Measurements from ENCODE around the gene HFM1. TPM values are rescaled to one million over a fixed set of nuclear protein-coding genes. Genes with fewer than 3 reads are reported as not detected.
"Not testable (repeated sequence)": the region's sequence is repeated elsewhere in the genome, so short reads cannot be mapped to it uniquely, and the experiment has no call there.

HFM1 gene, protein sequence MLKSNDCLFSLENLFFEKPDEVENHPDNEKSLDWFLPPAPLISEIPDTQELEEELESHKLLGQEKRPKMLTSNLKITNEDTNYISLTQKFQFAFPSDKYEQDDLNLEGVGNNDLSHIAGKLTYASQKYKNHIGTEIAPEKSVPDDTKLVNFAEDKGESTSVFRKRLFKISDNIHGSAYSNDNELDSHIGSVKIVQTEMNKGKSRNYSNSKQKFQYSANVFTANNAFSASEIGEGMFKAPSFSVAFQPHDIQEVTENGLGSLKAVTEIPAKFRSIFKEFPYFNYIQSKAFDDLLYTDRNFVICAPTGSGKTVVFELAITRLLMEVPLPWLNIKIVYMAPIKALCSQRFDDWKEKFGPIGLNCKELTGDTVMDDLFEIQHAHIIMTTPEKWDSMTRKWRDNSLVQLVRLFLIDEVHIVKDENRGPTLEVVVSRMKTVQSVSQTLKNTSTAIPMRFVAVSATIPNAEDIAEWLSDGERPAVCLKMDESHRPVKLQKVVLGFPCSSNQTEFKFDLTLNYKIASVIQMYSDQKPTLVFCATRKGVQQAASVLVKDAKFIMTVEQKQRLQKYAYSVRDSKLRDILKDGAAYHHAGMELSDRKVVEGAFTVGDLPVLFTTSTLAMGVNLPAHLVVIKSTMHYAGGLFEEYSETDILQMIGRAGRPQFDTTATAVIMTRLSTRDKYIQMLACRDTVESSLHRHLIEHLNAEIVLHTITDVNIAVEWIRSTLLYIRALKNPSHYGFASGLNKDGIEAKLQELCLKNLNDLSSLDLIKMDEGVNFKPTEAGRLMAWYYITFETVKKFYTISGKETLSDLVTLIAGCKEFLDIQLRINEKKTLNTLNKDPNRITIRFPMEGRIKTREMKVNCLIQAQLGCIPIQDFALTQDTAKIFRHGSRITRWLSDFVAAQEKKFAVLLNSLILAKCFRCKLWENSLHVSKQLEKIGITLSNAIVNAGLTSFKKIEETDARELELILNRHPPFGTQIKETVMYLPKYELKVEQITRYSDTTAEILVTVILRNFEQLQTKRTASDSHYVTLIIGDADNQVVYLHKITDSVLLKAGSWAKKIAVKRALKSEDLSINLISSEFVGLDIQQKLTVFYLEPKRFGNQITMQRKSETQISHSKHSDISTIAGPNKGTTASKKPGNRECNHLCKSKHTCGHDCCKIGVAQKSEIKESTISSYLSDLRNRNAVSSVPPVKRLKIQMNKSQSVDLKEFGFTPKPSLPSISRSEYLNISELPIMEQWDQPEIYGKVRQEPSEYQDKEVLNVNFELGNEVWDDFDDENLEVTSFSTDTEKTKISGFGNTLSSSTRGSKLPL (N-terminal part only)
- 2.4 TPM for total RNA-seq

DNA sequence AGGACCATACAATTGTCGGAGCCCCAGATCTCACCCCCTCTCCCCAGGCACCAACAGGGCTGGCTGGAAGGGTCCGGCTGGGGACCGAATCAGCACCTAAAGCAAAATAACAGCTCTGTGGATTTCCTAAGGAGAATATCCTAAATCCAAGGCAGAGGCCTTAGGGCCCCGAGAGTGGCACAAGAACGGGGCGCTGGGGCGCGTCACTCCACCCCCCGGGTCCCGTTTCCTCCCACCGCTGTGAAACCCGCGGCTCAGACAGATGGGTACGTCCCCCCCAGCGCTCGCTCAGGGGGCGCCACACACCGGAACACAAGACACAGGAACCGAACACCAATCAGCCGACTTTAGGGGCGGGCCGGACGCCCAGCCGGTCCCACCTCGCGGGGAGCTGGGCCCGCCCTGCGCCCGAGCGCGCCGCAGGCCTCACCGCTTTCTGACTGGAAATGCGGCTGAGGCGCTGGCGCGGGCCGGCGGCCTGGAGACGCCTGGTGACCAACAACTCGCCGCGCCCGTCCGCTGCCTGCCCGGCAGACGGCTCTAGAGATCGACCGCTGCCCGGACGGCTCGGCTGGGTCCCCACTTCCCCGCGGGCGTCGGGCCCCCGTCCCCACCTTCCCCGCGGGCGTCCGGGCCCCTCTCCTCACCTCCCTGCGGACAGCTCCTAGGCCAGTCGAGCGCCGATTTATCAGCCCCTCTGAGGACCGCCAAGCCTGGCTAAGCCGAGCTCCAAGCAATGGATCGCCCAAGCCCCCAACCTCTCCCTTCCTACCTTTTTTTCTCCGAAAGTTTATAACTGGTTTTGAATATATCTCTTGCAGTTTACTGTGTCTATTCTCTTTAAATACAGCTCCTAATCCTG lies at the start of gene HFM1:
Gene HFM1 (minus strand): TSS at position 687 of the 862 bp plus-strand sequence. CDS start 3,755 bp downstream, outside the sequence.
- peak; percentile 77 for DNase-seq

DNA sequence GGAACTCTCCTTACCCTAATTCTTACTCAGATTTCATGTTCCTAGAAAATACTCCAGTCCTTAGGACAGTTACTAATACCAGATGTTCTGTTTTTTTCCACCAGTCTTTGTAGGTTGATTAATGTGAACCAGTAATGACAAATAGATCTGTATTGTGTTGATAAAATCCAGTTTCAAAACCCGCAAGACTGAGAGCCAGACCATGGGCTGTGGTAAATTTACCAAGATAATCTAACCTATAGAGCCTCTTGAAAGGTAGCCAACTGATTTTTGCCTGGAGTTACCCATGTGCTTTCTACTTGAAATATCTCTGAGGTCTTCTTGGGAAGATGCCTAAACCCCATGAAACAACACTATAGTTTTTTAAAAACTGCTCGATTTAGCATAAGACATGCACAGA lies 49.5 kb upstream of the HFM1 start:
- no peak for DNase-seq

DNA sequence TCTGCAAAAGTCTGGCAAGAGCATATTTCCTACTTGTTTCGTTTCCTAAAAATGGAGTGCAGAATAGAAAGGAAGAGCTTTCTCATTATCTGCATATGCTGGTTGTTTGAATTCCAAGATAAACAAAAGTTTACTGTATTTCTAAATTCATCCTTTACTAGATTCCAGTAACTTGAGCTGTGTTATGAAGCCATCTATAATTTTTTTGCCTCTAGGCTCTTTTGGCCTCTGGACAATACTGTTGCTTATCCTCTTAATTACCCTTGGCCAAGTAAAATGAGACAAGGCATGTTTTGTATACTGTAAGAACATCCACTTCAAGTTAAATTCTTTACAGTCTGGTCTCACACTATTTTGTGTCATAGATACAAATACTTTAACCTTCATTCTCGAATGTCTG lies 45.6 kb upstream of the HFM1 start:
- no peak for DNase-seq

DNA sequence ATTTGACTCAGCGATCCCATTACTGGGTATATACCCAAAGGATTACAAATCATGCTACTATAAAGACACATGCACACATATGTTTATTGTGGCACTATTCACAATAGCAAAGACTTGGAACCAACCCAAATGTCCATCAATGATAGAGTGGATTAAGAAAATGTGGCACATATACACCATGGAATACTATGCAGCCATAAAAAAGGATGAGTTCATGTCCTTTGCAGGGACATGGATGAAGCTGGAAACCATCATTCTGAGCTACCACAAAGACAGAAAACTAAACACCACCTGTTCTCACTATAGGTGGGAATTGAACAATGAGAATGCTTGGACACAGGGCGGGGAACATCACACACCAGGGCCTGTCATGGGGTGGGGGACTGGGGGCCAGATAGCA lies 43.1 kb upstream of the HFM1 start:
- not testable (repeated sequence) for DNase-seq

DNA sequence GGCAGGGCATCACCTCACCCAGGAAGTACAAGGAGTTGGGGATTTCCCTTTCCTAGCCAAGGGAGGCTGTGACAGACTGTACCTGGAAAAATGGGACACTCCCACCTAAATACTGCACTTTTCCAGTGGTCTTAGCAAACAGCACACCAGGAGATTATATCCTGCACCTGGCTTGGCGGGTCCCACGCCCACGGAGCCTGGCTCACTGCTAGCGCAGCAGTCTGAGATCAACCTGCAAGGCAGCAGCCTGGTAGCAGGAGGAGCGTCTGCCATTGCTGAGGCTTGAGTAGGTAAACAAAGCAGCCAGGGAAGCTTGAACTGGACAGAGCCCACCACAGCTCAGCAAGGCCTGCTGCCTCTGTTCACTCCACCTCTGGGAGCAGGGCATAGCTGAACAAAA lies 37.3 kb upstream of the HFM1 start:
- not testable (repeated sequence) for DNase-seq

DNA sequence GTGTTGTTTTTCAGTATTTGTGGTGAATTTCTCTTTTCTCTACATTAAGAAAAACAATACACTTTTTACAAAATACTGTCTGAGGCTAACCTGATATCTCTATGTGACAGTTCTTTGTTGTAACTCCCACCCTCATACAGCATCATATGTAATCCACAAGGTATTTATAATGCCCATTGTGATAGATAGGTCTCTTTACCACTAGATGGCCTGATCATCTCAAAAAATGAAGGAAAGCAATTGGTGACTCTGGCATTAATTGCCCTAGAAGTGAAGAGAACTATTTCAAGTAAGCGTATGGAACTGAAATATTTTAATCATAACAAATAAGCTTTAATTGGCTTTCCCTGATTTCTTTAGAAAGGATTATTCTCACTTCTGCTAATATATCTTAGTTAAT lies 36.2 kb upstream of the HFM1 start:
- DNase-seq: no peak

DNA sequence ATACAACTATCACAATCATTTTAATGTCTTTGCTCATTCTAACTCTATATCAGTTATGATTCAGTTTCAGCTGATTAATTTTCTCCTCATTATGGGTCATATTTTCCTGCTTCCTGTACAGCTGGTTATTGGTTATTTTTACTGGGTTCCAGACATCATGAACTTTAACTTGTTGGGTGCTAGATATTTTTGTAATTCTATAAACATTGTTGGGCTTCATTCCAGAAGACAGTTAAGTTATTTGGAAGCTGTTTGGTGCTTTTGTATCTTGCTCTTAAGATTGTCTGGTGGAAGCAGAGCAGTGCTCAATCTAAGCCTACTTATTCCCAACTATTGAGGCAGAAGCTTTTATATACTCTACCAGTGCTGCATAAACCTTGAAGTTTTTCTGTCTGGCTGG lies 34.4 kb upstream of the HFM1 start:
- DNase-seq: no peak

DNA sequence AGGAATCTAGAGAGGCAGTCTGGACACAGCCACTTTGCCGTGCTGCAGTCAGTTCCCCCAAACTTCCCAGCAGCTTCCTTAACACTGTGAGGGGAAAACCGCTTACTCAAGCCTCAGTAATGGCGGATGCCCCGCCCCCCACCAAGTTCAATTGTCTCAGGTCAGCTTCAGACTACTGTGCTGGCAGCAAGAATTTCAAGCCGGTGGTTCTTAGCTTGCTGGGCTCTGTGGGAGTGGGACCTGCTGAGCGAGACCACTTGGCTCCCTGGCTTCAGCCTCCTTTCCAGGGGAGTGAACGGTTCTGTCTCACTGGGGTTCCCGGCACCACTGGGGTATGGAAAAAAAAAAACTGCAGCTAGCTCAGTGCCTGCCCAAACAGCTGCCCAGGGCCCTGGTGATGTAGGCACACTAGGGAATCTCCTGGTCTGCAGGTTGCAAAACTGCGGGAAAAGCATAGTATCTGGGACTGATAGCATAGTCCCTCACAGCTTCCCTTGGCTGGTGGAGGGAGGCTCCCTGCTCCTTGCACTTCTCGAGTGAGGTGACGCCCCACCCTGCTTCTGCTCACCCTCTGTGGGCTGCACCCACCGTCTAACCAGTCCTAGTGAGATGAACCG lies 23.7 kb upstream of the HFM1 start:
- no peak for DNase-seq

DNA sequence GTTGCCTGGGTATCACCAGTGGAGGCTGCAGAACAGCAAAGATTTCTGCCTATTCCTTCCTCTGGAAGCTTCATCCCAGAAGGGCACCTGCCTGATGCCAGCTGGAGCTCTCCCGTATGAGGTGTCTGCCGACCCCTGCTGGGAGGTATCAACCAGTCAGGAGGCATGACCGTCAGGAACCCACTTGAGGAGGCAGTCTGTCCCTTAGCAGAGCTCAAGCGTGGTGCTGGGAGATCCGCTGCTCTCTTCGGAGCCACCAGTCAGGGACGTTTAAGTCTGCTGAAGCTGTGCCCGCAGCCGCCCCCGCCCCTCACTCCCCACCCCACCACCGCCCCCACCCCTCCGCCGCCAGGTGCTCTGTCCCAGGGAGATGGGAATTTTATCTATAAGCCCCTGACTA lies 23.1 kb upstream of the HFM1 start:
- DNase-seq: no peak

DNA sequence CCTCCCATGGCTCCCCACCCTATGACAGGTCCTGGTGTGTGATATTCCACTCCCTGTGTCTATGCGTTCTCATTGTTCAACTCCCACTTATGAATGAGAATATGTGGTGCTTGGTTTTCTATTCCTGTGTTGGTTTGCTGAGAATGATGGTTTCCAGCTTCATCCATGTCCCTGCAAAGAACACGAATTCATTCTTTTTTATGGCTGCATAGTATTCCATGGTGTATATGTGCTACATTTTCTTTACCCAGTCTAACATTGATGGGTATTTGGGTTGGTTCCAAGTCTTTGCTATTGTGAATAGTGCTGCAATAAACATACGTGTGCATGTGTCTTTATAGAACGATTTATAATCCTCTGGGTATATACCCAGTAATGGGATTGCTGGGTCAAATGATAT lies 17.9 kb upstream of the HFM1 start:
- DNase-seq: not testable (repeated sequence)

DNA sequence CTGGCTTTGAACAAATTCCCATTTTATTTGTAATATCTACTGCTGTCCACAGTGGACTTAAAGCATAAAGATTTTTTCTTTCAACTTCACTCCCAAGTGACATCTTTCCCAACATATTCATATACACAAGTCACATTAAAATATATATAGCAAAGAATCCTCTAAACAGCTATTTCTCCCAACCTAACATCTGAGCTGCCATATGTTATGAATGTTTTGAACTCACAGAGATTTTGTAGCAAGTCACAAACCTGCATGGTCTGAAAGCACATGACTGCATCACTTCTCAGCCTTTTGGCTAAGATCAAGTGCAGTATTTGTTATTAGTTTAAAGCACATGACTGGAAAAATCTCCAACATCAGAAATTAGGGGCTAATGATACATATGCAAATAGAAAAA lies 7.7 kb upstream of the HFM1 start:
- DNase-seq: no peak

DNA sequence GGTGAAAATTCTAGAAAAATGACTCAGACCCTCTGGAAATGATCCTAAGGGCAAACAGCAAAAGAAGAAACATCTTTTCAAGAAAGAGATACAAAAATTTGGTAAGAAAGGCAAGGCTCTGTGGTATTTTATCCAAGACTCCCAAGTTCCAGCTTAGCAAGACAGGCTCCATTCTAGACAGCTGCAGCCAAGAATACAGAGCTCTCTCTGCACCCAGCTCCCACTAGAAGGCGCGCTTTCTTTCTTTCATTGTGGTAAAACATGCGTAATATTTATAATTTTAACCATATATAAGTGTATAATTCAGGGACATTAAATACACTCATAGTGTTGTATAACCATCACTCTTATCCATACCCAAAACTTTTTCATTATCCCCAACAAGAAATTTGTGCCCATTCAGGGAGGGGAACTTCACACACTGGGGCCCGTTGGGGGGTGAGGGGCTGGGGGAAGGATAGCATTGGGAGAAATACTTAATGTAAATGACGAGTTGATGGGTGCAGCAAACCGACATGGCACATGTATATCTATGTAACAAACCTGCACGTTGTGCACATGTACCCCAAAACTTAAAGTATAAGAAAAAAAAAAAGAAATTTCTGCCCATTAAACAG lies 2.2 kb upstream of the HFM1 start:
- DNase-seq: no peak

DNA sequence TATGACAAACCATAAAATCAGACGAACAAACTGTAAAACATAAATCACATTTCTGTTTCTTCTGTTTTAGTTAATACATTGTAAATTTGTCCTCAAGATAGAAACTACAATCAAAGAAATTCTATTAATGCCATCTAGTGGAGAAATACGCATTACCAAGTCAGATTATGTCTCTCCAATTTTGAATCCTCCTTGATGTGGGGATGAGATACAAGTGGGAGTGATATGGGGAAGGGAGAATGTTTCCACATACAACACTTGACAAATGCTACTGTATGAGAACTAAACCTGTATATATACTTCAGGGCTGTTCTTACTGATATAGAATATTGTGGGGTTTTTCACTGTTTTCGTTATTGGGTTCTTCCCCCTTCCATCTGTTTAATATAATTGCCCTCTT lies 2.6 kb downstream of the HFM1 start:
- peak; percentile 22 for DNase-seq

DNA sequence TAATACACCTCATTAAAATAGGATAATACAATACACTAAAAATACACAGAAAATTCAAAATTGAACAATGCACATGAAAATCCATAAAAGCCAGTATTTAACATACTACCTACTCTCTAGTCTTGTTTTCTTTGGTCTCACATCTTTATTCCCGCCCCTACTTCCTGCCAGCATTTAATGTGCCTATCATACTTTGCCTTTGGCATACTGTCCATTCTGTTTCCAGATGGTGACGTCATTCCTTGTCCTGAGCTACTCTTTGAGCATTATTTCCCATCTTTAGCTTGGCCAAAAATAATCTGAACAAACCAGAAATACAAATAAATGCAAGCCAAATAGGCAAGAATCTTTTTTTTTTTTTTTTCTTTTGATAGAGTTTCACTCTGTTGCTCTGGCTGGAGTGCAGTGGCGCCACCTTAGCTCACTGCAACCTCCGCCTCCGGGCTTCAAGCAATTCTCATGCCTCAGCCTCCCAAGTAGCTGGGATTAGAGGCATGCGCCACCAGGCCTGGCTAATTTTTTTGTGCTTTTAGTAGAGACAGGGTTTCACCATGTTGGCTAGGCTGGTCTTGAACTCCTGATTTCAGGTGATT lies 4.4 kb downstream of the HFM1 start:
- no peak for DNase-seq

DNA sequence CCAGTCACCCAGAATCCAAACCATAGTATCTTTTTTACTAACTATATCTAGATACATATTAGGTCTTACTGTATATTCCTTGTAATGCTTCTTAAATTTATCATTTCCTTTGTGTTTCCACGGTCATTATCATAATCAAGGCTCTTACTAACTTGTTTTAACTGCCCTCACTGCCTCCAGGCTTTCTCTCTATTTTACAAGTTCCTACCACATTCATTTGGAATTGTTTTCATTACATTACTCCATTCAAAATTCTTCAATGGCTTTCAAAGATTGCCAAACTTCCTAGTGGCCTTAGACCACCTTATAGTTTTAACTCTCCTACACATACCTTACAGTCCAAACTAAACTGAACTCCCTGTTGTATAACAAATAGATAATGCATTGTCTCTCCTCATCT lies 6.3 kb downstream of the HFM1 start:
- DNase-seq: no peak

DNA sequence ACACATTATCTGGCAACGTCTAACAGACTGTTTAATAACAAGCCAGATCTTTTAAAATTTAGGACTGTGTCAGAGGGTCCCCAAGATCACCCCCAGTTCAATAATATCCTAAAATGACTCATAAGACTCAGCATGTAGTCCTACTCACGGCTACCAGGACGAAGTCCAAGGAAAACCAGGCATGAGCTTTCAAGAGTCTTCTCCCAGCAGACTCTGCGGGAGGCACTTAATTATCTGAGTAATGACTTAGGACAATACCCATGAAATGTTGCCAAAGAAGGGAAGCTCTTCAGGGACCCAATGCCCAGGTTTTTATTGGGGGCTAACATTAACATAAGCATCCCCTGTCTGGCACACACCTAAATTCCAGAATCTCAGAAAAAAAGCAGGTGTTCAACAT lies 7.0 kb downstream of the HFM1 start:
- DNase-seq: no peak

DNA sequence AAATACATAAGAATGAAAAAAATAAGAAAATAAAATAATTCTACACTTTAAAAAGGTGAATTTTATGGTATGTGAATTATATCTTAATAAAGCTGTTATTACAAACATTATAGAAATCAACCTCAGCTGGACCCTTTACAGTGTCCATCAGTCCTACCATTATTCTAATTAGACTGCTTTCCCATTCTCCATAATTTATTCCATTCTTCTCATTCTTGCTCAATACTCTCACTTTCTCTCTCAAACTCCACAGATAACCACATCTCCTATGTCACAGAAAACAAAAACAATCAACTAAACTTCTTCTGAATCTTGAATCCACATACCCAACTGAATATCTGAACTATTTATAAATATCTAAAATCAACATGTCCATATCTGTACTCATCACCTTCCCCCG lies 11.6 kb downstream of the HFM1 start:
- no peak for DNase-seq

DNA sequence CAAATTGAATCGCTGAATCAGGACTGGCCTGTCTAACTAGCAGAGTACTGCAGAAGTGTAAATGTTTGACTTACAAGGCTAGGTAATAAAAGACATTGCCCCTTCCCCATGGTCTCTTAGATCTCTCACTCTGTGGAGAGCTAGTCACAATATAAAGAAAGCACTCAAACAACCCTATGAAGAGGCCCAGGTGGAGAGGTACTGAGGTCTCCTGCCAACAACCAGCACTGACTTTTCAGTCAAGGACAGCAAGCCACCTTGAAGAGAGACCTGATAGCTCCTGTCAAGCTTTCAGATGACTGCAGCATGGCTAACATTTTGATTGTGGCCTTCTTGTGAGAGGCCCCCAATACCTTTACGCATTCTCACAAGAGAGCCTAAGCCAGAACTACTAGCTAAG lies 18.5 kb downstream of the HFM1 start:
- no peak for DNase-seq

DNA sequence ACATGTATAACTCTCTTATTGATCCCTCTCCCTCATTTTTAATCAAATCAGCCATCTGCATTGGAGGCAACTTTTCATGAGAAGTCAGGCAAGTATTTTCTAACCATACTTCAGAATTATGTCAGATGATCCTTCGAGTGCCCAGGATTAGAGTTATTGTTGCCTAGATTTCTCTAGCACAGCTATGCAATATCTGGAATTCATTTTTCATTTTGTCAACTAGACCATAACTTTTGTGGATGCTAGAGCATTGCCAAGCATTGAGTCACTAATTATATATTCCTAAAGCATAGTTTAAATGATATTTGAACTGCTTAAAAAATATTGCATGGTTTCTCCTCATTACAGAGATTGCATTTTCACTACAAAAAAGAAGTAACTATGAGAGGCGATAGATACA lies 21.2 kb downstream of the HFM1 start:
- DNase-seq: peak; percentile 78

DNA sequence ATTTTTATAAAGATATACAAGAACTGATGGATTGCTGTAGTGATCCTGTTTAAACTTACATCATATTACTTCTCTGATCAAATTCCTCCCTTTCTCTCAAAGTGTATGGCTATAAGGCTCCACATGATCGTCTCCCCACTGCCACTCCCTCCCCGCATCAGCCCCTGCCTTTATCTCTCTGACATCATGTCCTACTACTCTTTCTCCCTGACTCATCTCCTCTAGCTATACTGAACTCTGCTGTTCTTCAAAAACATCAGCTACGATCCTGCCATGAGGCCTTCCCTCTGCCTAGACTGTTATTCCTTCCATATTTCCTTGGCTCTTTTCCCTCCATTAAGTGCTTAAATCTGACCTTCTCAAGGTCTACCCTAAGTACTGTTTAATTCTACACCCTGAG lies 22.8 kb downstream of the HFM1 start:
- no peak for DNase-seq

Measured in skin of body (tissue), 2 donors.